Suprapubic skin (tissue), 4 donors: Measurements from ENCODE around the gene ICE1.

ENCODE experiments used
- EP300 ChIP-seq: sonication (generic); formaldehyde crosslinking; IDR thresholded peaks from one replicate; pipeline ENCODE4 v1.6.1; 2017; ENCODE audit warnings: antibody characterized with exemption
- POLR2A ChIP-seq, 2 donors: fragments of 450-650 bp; IDR thresholded peaks; one replicate each; pipeline ENCODE4 v1.6.1; 2017; ENCODE audit warnings: antibody characterized with exemption in 2 of 2, mild to moderate bottlenecking in 2 of 2, moderate library complexity in 2 of 2
- POLR2AphosphoS5 ChIP-seq, 3 donors: sonication (generic); formaldehyde crosslinking; IDR thresholded peaks; one replicate each; pipeline ENCODE4 v1.6.1; 2017; ENCODE audit warnings: antibody characterized with exemption in 3 of 3
- TF ChIP-seq, protein P1 (sequence below), 2 donors: fragments of 200-600 bp in 1 of 2; fragments of 450-650 bp in 1 of 2; sonication (generic) in 1 of 2; IDR thresholded peaks; one replicate each; pipeline ENCODE4 v1.5.1; 2016 to 2019; ENCODE audit warnings: antibody characterized with exemption in 2 of 2, mild to moderate bottlenecking in 1 of 2, moderate library complexity in 1 of 2

DNA sequence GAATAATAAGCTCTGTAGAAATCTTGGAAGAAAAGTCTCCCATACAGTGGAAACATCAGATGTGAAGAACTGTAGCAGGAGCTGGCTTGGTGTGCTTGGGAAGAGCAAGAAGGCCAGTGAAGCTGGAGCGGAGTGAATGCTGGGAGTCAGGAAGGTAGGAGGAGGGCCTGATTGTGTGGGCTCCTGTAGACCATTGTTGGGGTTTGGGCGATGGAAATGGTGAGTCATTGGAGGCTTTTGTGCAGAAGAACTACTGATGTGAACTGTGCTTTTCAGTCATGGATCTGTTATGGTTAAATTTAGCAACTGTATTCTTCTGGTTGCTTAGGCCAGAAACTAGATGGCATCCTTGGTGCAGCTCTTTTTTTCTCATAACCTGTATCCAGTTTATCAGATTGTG is 2.3 kb downstream of the ICE1 start:
- TF ChIP-seq, protein P1, sequence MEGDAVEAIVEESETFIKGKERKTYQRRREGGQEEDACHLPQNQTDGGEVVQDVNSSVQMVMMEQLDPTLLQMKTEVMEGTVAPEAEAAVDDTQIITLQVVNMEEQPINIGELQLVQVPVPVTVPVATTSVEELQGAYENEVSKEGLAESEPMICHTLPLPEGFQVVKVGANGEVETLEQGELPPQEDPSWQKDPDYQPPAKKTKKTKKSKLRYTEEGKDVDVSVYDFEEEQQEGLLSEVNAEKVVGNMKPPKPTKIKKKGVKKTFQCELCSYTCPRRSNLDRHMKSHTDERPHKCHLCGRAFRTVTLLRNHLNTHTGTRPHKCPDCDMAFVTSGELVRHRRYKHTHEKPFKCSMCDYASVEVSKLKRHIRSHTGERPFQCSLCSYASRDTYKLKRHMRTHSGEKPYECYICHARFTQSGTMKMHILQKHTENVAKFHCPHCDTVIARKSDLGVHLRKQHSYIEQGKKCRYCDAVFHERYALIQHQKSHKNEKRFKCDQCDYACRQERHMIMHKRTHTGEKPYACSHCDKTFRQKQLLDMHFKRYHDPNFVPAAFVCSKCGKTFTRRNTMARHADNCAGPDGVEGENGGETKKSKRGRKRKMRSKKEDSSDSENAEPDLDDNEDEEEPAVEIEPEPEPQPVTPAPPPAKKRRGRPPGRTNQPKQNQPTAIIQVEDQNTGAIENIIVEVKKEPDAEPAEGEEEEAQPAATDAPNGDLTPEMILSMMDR (IDR thresholded peaks at IDR 0.05): no peak
- TF ChIP-seq POLR2A (IDR thresholded peaks at IDR 0.05) (no peak), EP300 (no peak), POLR2AphosphoS5 (IDR thresholded peaks at IDR 0.05) (no peak)
